GM12878 (cell line): ENCODE results near the gene PLXND1. TPM values are rescaled to one million over a fixed set of nuclear protein-coding genes. Genes with fewer than 3 reads are reported as not detected.
A peak's percentile ranks its signal among the peaks of the same experiment; 100 is the strongest.

Source experiments
- ATAC-seq: fragments of 200-7000 bp; cut with Tn5 transposase; 3 replicates; pipeline ENCODE4 v1.9.1; 2020; ENCODE audit warnings: mild to moderate bottlenecking, moderate library complexity
- BruUV-seq: library from RNA; stranded (reverse); fragments of 400-500 nt; replicated peaks from 2 replicates; lab custom pipeline; 2021; lab: Mats Ljungman, UMichigan
- CTCF ChIA-PET: fragments of 300-600 bp; sonication (Branson Sonifier 250); formaldehyde crosslinking; extraction: SDS; loops from one replicate; lab custom pipeline; 2021; ENCODE audit warnings: inconsistent platforms; lab: Yijun Ruan, JAX
- POLR2A ChIA-PET: fragments of 350-600 bp; formaldehyde crosslinking; extraction: SDS; loops from one replicate; lab custom pipeline; 2021; ENCODE audit warnings: inconsistent platforms; lab: Charles Lee
- RAD21 ChIA-PET: fragments of 300-600 bp; sonication (Branson Sonifier 250); formaldehyde crosslinking; loops from one replicate; lab custom pipeline; 2023; ENCODE audit warnings: antibody characterized with exemption; ENCODE audit not compliant: unreplicated experiment; lab: Charles Lee
- SMC1A ChIA-PET: fragments of 300-600 bp; sonication (Branson Sonifier 250); formaldehyde crosslinking; loops from one replicate; lab custom pipeline; 2023; ENCODE audit not compliant: unreplicated experiment, uncharacterized antibody; lab: Charles Lee
- DNase-seq: peaks from one replicate; pipeline ENCODE4 v3.0.0-alpha.2; 2011; ENCODE audit warnings: low read depth, low spot score
- FAIRE-seq: peaks from 3 replicates; lab custom pipeline; 2011; peaks lifted over from hg19 to GRCh38; lab: Jason Lieb, UNC
- H2AFZ ChIP-seq: 2 replicates; pipeline ENCODE4 v1.6.0; 2011; ENCODE audit warnings: low read depth, low read length, control low read depth; ENCODE audit not compliant: control insufficient read depth
- H3K27ac ChIP-seq: 2 replicates; pipeline ENCODE4 v1.5.1; 2011; ENCODE audit warnings: control low read depth; ENCODE audit not compliant: control insufficient read depth, insufficient read depth
- H3K27me3 ChIP-seq, 2 experiments: replicated peaks in 1 of 2; 2 replicates each; pipeline versions ENCODE4 v1.6.0 to v1.6.1; 2011; ENCODE audit warnings: low read length in 1 of 2; ENCODE audit not compliant: control insufficient read depth in 2 of 2, insufficient read depth in 2 of 2
- H3K36me3 ChIP-seq, 2 experiments: 2 replicates each; pipeline ENCODE4 v1.5.1; 2011; ENCODE audit warnings: low read length in 1 of 2; ENCODE audit not compliant: control insufficient read depth in 2 of 2, insufficient read depth in 2 of 2
- H3K4me1 ChIP-seq: 2 replicates; pipeline ENCODE4 v1.6.1; 2011; ENCODE audit warnings: mild to moderate bottlenecking, low read length, moderate library complexity, mixed read lengths; ENCODE audit not compliant: control insufficient read depth, insufficient read depth
- H3K4me2 ChIP-seq: 2 replicates; pipeline ENCODE4 v1.6.0; 2011; ENCODE audit warnings: control low read depth; ENCODE audit not compliant: control insufficient read depth, insufficient read depth
- H3K4me3 ChIP-seq: fragments of 200-600 bp; sonication (generic); 2 replicates; pipeline ENCODE4 v1.5.1; 2016
- H3K79me2 ChIP-seq: 2 replicates; pipeline ENCODE4 v1.6.0; 2011; ENCODE audit warnings: low read length; ENCODE audit not compliant: control insufficient read depth, insufficient read depth
- H3K9ac ChIP-seq: 2 replicates; pipeline ENCODE4 v1.8.0; 2011; ENCODE audit warnings: low read length, control low read depth, mixed read lengths; ENCODE audit not compliant: control insufficient read depth, insufficient read depth
- H3K9me3 ChIP-seq: replicated peaks from 3 replicates; pipeline ENCODE4 v1.5.1; 2011; ENCODE audit warnings: mild to moderate bottlenecking, low read length; ENCODE audit not compliant: control insufficient read depth, insufficient read depth
- H4K20me1 ChIP-seq: 2 replicates; pipeline ENCODE4 v1.6.0; 2011; ENCODE audit not compliant: control insufficient read depth, insufficient read depth
- ETV6 ChIP-seq, 2 experiments: fragments of 450-650 bp in 1 of 2; IDR thresholded peaks in 1 of 2; conservative IDR thresholded peaks in 1 of 2; 2 replicates each; pipeline ENCODE4 v1.6.1; 2014; ENCODE audit warnings: antibody characterized with exemption in 1 of 2, borderline replicate concordance in 1 of 2, low read depth in 1 of 2, mild to moderate bottlenecking in 1 of 2, moderate library complexity in 1 of 2
- HDAC6 ChIP-seq: fragments of 200-600 bp; sonication (generic); IDR thresholded peaks from one replicate; pipeline ENCODE4 v1.8.0; 2017; ENCODE audit warnings: antibody characterized with exemption; ENCODE audit not compliant: unreplicated experiment
- LARP7 ChIP-seq: fragments of 450-650 bp; IDR thresholded peaks from 2 replicates; pipeline ENCODE4 v1.6.1; 2017; ENCODE audit warnings: mild to moderate bottlenecking
- MXI1 ChIP-seq: fragments of 150-350 bp; IDR thresholded peaks from 2 replicates; pipeline ENCODE4 v1.6.1; 2011; ENCODE audit warnings: low read depth, mild to moderate bottlenecking, inconsistent platforms, low read length, improper control_type of control experiment
- RFX5 ChIP-seq: IDR thresholded peaks from 2 replicates; pipeline ENCODE4 v1.6.1; 2011; ENCODE audit warnings: low read depth, low read length, improper control_type of control experiment
- SKIL ChIP-seq: fragments of 450-650 bp; IDR thresholded peaks from 2 replicates; pipeline ENCODE4 v1.6.1; 2017; ENCODE audit warnings: mild to moderate bottlenecking, low read depth, inconsistent platforms; ENCODE audit not compliant: poor library complexity, severe bottlenecking
- SMAD5 ChIP-seq: IDR thresholded peaks from 2 replicates; pipeline ENCODE4 v1.6.1; 2016; ENCODE audit warnings: antibody characterized with exemption, low read depth
- USF2 ChIP-seq: IDR thresholded peaks from 2 replicates; pipeline ENCODE4 v1.6.1; 2011; ENCODE audit warnings: low read depth, low read length, improper control_type of control experiment, borderline replicate concordance
- ZNF24 ChIP-seq: fragments of 450-650 bp; IDR thresholded peaks from 2 replicates; pipeline ENCODE4 v1.6.1; 2017; ENCODE audit warnings: antibody characterized with exemption, mild to moderate bottlenecking
- ZZZ3 ChIP-seq: IDR thresholded peaks from 2 replicates; pipeline ENCODE4 v1.6.1; 2011; ENCODE audit warnings: low read depth; ENCODE audit not compliant: control insufficient read depth, insufficient read length
- WGBS: methylation state at CpG from one replicate; pipeline ENCODE4 v1.1.6; 2016; ENCODE audit warnings: low lambda C conversion rate; ENCODE audit not compliant: insufficient replicate concordance, insufficient coverage; ENCODE audit errors: missing lambda C conversion rate; 5-methylcytosine and 5-hydroxymethylcytosine counted together
- in situ Hi-C: fragments of 300-500 bp; cut with MboI; formaldehyde crosslinking; loops from 9 replicates; pipeline ENCODE4 v1.14.3; 2018; ENCODE audit warnings: mixed read lengths
- intact Hi-C: fragments of 100-400 bp; cut with micrococcal nuclease; formaldehyde crosslinking; loops from one replicate; pipeline ENCODE4 v1.14.2; 2022; ENCODE audit not compliant: unreplicated experiment
- polyA plus RNA-seq, 11 experiments: library from polyadenylated mRNA; depleted of rRNA in 4 of 11; unstranded in 6 of 11; stranded (reverse) in 5 of 11; fragments of >200 nt; fragmentation: Nextera tagmentation in 4 of 11; fragmentation: Illumina TruSeq in 1 of 11; extraction: Ambion mirVana in 4 of 11; extraction: Trizol in 1 of 11; gene quantifications; 1 replicate in 1 of 11; 2 replicates in 10 of 11; pipeline versions ENCODE4 v1.2.1 to v1.2.3, GENCODE V29; 2011 to 2016; ENCODE audit warnings: inconsistent platforms in 2 of 11, missing spikeins in 2 of 11, low read depth in 1 of 11
- total RNA-seq, 4 experiments: library from RNA; depleted of rRNA in 3 of 4; stranded (reverse); fragments of >200 nt in 3 of 4; fragmentation: Illumina TruSeq in 1 of 4; extraction: Trizol in 1 of 4; gene quantifications; 2 replicates each; pipeline versions ENCODE4 v1.2.1 to v1.2.3, GENCODE V29; 2013 to 2021

The PLXND1 gene
- total and polyA plus RNA-seq, 10 of the 15 experiments (the other 5 are each of a cell fraction or from before 2014, with no cell fraction given): 0.01 to 2.3 (median 0.72) TPM; not detected in 7

GRCh38 chr3:129592381-129593131 lies 13.9 kb downstream of the PLXND1 start:
- FAIRE-seq: no peak
- ATAC-seq: no peak
- intact Hi-C loops: no loop called here
- POLR2A ChIA-PET: interaction anchor here (0.6 kb wide), 2 partner anchors 67 to 245 kb away, joined by 3 read pairs; no protein-coding TSS in a partner anchor
- TF ChIP-seq ETV6 (conservative IDR thresholded peaks at IDR 0.05 in 1 of 2, IDR thresholded peaks at IDR 0.05 in 1 of 2; ENCODE audit: borderline replicate concordance in 1 of 2, low read depth in 1 of 2) (no peak), USF2 (no peak)
- TF ChIP-seq, all 136 proteins: peak for 0
- H3K79me2 ChIP-seq: no peaks in the 10 kb centered on the region
- no peaks in the 10 kb centered on the region; a peak in 2 of 4 replicates for H3K27me3 ChIP-seq
- H3K9me3 ChIP-seq: no peaks in the 10 kb centered on the region
- H3K4me3 ChIP-seq: no peak overlapping the region
- H3K27ac ChIP-seq: no peak overlapping the region
- peak overlapping the region; percentile 26; the same call in 1 of the 2 replicates for H2AFZ ChIP-seq
- H3K9ac ChIP-seq: no peak overlapping the region
- CTCF ChIA-PET: interaction anchor here (0.5 to 1.6 kb wide), 2 partner anchors 57 to 566 kb away, joined by 4 to 5 read pairs; no protein-coding TSS in a partner anchor
- H3K4me1 ChIP-seq: peaks cover 4% of the 10 kb centered on the region
- RAD21 ChIA-PET: interaction anchor here (1.0 kb wide), 1 partner anchor 235 kb away, joined by 3 read pairs; no protein-coding TSS in a partner anchor
- no peaks in the 10 kb centered on the region for H4K20me1 ChIP-seq
- no TSS peak for BruUV-seq
- 9% methylated on average over 23 of the region's 26 CpGs for whole genome bisulfite sequencing
- no peak for DNase-seq
- in situ Hi-C loops: no loop called here
- H3K4me2 ChIP-seq: no peak overlapping the region
- SMC1A ChIA-PET: no interaction called here
- H3K36me3 ChIP-seq: no peaks in the 10 kb centered on the region

GRCh38 chr3:129591932-129592331 lies 14.5 kb downstream of the PLXND1 start:
- H3K4me3 ChIP-seq: no peak overlapping the region
- in situ Hi-C loops: no loop called here
- H3K36me3 ChIP-seq: no peaks in the 10 kb centered on the region
- H3K27me3 ChIP-seq: no peaks in the 10 kb centered on the region; a peak in 2 of 4 replicates
- H3K9ac ChIP-seq: no peak overlapping the region
- H4K20me1 ChIP-seq: no peaks in the 10 kb centered on the region
- CTCF ChIA-PET: no interaction called here
- no peaks in the 10 kb centered on the region for H3K9me3 ChIP-seq
- SMC1A ChIA-PET: no interaction called here
- no peak for FAIRE-seq
- no peak overlapping the region for H3K4me2 ChIP-seq
- RAD21 ChIA-PET: no interaction called here
- TF ChIP-seq MXI1 (no peak), ZNF24 (no peak), SMAD5 (no peak), LARP7 (no peak), SKIL (no peak), ZZZ3 (no peak), HDAC6 (no peak), RFX5 (no peak)
- ATAC-seq: no peak
- peaks cover 4% of the 10 kb centered on the region for H3K4me1 ChIP-seq
- no peaks in the 10 kb centered on the region for H3K79me2 ChIP-seq
- 31% methylated on average over 8 of the region's 8 CpGs for WGBS
- no peak overlapping the region for H3K27ac ChIP-seq
- DNase-seq: no peak
- no TSS peak for BruUV-seq
- no peak overlapping the region for H2AFZ ChIP-seq
- intact Hi-C loops: no loop called here
- POLR2A ChIA-PET: interaction anchor here (0.6 kb wide), 1 partner anchor 66 kb away, joined by 3 read pairs; no protein-coding TSS in a partner anchor
